ENCODE results near the gene PPP5C. TPM values are rescaled to one million over a fixed set of nuclear protein-coding genes. Genes with fewer than 3 reads are reported as not detected.
A peak's percentile ranks its signal among the peaks of the same experiment; 100 is the strongest.

Gene PPP5C
- total and polyA plus RNA-seq, 2 of the 13 experiments (the other 11 are each of a cell fraction or from before 2014, with no cell fraction given), result 41.6 to 67.9 TPM

DNA sequence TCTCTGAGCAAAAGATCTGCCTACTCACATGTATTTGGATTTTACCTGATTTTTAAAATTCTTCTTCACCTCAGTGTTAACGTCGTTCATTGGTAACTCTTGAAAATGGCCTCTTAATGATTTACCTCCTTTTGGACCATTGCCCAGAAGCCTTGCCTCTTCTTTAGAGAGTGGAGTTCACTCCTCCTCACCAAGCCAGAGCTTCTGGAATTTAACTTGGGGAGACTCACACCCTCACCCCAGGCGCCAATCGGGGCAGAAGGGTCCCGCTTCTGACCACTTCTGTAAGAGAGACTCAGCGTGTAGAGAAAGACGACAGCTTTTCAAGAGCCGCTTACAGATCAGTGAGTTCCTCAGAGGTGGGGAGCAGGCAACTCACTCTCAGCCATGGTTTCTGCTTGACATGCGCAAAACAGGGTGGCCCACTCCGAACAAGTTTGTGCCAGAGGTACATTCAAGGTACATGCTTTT lies 79.2 kb downstream of the PPP5C start (continued):
- TF ChIP-seq, protein P1, sequence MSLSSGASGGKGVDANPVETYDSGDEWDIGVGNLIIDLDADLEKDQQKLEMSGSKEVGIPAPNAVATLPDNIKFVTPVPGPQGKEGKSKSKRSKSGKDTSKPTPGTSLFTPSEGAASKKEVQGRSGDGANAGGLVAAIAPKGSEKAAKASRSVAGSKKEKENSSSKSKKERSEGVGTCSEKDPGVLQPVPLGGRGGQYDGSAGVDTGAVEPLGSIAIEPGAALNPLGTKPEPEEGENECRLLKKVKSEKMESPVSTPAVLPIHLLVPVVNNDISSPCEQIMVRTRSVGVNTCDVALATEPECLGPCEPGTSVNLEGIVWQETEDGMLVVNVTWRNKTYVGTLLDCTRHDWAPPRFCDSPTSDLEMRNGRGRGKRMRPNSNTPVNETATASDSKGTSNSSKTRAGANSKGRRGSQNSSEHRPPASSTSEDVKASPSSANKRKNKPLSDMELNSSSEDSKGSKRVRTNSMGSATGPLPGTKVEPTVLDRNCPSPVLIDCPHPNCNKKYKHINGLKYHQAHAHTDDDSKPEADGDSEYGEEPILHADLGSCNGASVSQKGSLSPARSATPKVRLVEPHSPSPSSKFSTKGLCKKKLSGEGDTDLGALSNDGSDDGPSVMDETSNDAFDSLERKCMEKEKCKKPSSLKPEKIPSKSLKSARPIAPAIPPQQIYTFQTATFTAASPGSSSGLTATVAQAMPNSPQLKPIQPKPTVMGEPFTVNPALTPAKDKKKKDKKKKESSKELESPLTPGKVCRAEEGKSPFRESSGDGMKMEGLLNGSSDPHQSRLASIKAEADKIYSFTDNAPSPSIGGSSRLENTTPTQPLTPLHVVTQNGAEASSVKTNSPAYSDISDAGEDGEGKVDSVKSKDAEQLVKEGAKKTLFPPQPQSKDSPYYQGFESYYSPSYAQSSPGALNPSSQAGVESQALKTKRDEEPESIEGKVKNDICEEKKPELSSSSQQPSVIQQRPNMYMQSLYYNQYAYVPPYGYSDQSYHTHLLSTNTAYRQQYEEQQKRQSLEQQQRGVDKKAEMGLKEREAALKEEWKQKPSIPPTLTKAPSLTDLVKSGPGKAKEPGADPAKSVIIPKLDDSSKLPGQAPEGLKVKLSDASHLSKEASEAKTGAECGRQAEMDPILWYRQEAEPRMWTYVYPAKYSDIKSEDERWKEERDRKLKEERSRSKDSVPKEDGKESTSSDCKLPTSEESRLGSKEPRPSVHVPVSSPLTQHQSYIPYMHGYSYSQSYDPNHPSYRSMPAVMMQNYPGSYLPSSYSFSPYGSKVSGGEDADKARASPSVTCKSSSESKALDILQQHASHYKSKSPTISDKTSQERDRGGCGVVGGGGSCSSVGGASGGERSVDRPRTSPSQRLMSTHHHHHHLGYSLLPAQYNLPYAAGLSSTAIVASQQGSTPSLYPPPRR (CRISPR knock-in tag; IDR thresholded peaks at IDR 0.05; ENCODE audit: borderline replicate concordance), result no peak
- TF ChIP-seq ZBTB7A (CRISPR knock-in tag; IDR thresholded peaks at IDR 0.05), result no peak
- no peak for TF ChIP-seq ZNF382 (CRISPR knock-in tag; IDR thresholded peaks at IDR 0.05; ENCODE audit: borderline replicate concordance)
- TF ChIP-seq AKAP8 (CRISPR knock-in tag; IDR thresholded peaks at IDR 0.05), result no peak

DNA sequence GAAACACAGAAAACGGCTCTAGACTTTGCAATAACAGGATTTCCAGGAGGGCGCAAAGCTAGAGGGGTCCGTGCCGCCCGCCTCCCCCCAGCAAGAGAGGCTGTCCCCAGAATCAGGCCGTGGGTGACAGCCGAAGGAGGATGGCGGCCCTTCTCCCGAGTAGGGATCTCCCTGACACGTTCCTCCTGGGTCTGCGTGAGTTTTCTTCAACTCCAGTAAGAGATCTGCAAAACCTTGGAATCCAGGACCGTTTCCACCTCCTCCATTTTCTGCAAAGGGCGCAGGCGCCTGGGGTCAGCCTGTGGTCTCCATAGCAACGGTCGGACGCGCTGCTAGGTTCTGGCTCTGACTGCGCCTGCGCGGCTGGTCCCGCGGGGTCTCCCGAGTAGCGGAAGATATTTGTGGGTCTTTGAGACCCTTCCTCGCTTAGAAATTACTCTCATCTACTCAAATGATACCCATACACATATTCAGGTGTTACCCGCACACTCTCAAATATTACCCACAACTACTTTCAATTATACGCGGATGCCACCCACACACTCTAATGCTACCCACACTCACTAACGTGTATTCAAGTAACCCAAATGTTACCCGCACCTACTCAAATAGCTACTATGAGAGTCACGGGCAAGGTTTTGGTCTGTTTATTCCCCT lies 79.7 kb downstream of the PPP5C start:
- Histone ChIP-seq H3K4me2 (ENCODE audit: low read depth, low read length) (peak overlapping the region; percentile 91), H3K79me2 (ENCODE audit: insufficient read depth, low read length) (no peaks in the 10 kb centered on the region), H4K20me1 (ENCODE audit: insufficient read depth, low read length) (no peaks in the 10 kb centered on the region), H3K9me3 (ENCODE audit: low read length) (no peaks in the 10 kb centered on the region), H2AFZ (ENCODE audit: low read length) (peak overlapping the region; percentile 94), H3K4me3 (replicated peaks in 1 of 3; ENCODE audit: insufficient read depth in 1 of 3, low read depth in 2 of 3, low read length in 3 of 3) (peak overlapping the region; percentile 59 to 79 (median 59)), H3K4me1 (ENCODE audit: insufficient read depth, low read length) (peaks cover 27% of the 10 kb centered on the region), H3K9ac (ENCODE audit: insufficient read depth, low read depth, low read length) (peak overlapping the region; percentile 30; the same call in 1 of the 2 replicates), H3K36me3 (replicated peaks in 1 of 2; ENCODE audit: control insufficient read depth in 1 of 2, insufficient read depth in 2 of 2, low read length in 2 of 2) (no peaks in the 10 kb centered on the region), H3K27ac (ENCODE audit: extremely low read length, insufficient read depth, low read length) (peak overlapping the region; percentile 20), H3K27me3 (ENCODE audit: control insufficient read depth in 1 of 2, insufficient read depth in 2 of 2, low read length in 2 of 2) (peaks cover 0 to 14% of the 10 kb centered on the region in 2 experiments; a peak in 3 of 5 replicates)
- BruUV-seq (replicated peaks), result no TSS peak
- WGBS (ENCODE audit: low lambda C conversion rate), result 2% methylated on average over 31 of the region's 32 CpGs
- intact Hi-C loops (cut with micrococcal nuclease; ENCODE audit: unreplicated experiment) (loop anchor here (1.0 kb wide), 1 partner anchor 10 kb away; no protein-coding TSS in a partner anchor), in situ Hi-C loops (cut with HindIII; ENCODE audit: extremely low pct_ligation_motif_present, low pct_unique_long_range_greater_than_20kb) (no loop called here)
- ChIA-PET CTCF (ENCODE audit: low intra/inter-chr PET ratio, low total read pairs) (no interaction called here), POLR2A (interaction anchor here (1.5 to 1.6 kb wide), 2 partner anchors 22 to 23 kb away, joined by 5 read pairs; no protein-coding TSS in a partner anchor)
- DNase-seq (ENCODE audit: low spot score) (peak; percentile 71), FAIRE-seq (peak; percentile 21), ATAC-seq (peak; percentile 88)
- no peak for TF ChIP-seq PAWR (CRISPR knock-in tag; IDR thresholded peaks at IDR 0.05; ENCODE audit: borderline replicate concordance)
- TF ChIP-seq, protein P2, sequence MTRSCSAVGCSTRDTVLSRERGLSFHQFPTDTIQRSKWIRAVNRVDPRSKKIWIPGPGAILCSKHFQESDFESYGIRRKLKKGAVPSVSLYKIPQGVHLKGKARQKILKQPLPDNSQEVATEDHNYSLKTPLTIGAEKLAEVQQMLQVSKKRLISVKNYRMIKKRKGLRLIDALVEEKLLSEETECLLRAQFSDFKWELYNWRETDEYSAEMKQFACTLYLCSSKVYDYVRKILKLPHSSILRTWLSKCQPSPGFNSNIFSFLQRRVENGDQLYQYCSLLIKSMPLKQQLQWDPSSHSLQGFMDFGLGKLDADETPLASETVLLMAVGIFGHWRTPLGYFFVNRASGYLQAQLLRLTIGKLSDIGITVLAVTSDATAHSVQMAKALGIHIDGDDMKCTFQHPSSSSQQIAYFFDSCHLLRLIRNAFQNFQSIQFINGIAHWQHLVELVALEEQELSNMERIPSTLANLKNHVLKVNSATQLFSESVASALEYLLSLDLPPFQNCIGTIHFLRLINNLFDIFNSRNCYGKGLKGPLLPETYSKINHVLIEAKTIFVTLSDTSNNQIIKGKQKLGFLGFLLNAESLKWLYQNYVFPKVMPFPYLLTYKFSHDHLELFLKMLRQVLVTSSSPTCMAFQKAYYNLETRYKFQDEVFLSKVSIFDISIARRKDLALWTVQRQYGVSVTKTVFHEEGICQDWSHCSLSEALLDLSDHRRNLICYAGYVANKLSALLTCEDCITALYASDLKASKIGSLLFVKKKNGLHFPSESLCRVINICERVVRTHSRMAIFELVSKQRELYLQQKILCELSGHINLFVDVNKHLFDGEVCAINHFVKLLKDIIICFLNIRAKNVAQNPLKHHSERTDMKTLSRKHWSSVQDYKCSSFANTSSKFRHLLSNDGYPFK (CRISPR knock-in tag; IDR thresholded peaks at IDR 0.05; ENCODE audit: borderline replicate concordance), result peak; percentile 54; the same call in 1 of the 2 replicates
- peak; percentile 68; the same call in 1 of the 2 replicates for TF ChIP-seq NFKB2 (CRISPR knock-in tag; IDR thresholded peaks at IDR 0.05; ENCODE audit: borderline replicate concordance)
- TF ChIP-seq, protein P3, sequence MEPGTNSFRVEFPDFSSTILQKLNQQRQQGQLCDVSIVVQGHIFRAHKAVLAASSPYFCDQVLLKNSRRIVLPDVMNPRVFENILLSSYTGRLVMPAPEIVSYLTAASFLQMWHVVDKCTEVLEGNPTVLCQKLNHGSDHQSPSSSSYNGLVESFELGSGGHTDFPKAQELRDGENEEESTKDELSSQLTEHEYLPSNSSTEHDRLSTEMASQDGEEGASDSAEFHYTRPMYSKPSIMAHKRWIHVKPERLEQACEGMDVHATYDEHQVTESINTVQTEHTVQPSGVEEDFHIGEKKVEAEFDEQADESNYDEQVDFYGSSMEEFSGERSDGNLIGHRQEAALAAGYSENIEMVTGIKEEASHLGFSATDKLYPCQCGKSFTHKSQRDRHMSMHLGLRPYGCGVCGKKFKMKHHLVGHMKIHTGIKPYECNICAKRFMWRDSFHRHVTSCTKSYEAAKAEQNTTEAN (CRISPR knock-in tag; conservative IDR thresholded peaks at IDR 0.05), result 0 out of 2 replicates have a peak, but pooled peaks have one; percentile 29
